Endothelial cell of umbilical vein (primary cell): ENCODE results near the gene GMNC. TPM values are rescaled to one million over a fixed set of nuclear protein-coding genes. Genes with fewer than 3 reads are reported as not detected.

Source experiments
- BruUV-seq: library from RNA; stranded (reverse); fragments of 400-500 nt; replicated peaks from 2 replicates; lab custom pipeline; 2021; lab: Mats Ljungman, UMichigan
- CTCF ChIA-PET: fragments of 300-600, 350-600 bp; sonication (Branson Sonifier 250); formaldehyde crosslinking; loops from one replicate; lab custom pipeline; 2021; ENCODE audit warnings: antibody characterized with exemption, inconsistent platforms; lab: Charles Lee
- POLR2A ChIA-PET: fragments of 300-600, 350-600 bp; sonication (Branson Sonifier 250); formaldehyde crosslinking; loops from one replicate; lab custom pipeline; 2021; ENCODE audit warnings: antibody characterized with exemption, inconsistent platforms; lab: Charles Lee
- DNase-seq: peaks from one replicate; pipeline ENCODE4 v3.0.0-alpha.2; 2011; ENCODE audit warnings: low read depth, low spot score
- FAIRE-seq: peaks from 2 replicates; lab custom pipeline; 2011; peaks lifted over from hg19 to GRCh38; lab: Jason Lieb, UNC
- H2AFZ ChIP-seq: 2 replicates; pipeline ENCODE4 v1.6.0; 2012; ENCODE audit warnings: low read depth, low read length, control low read depth, inconsistent platforms
- H3K27ac ChIP-seq: 2 replicates; pipeline ENCODE4 v1.5.1; 2011; ENCODE audit warnings: low read depth, mild to moderate bottlenecking, control low read depth, low read length, moderate library complexity; ENCODE audit not compliant: insufficient read depth
- H3K27me3 ChIP-seq, 2 experiments: 2 replicates each; pipeline versions ENCODE4 v1.6.0 to v1.6.1; 2011; ENCODE audit warnings: low read length in 2 of 2, mixed read lengths in 1 of 2; ENCODE audit not compliant: control insufficient read depth in 2 of 2, insufficient read depth in 2 of 2
- H3K36me3 ChIP-seq, 2 experiments: 2 replicates in 1 of 2; 3 replicates in 1 of 2; pipeline ENCODE4 v1.5.1; 2011; ENCODE audit warnings: low read length in 2 of 2, mild to moderate bottlenecking in 1 of 2, moderate library complexity in 1 of 2; ENCODE audit not compliant: control insufficient read depth in 2 of 2, insufficient read depth in 2 of 2; ENCODE audit errors: extremely low read depth in 1 of 2
- H3K4me1 ChIP-seq: 3 replicates; pipeline ENCODE4 v1.5.1; 2011; ENCODE audit warnings: mild to moderate bottlenecking, low read length; ENCODE audit not compliant: control insufficient read depth, insufficient read depth; ENCODE audit errors: extremely low read depth
- H3K4me2 ChIP-seq: 2 replicates; pipeline ENCODE4 v1.6.1; 2011; ENCODE audit warnings: low read length, control low read depth, mixed read lengths; ENCODE audit not compliant: insufficient read depth
- H3K4me3 ChIP-seq, 3 experiments: fragments of 200-600 bp in 1 of 3; sonication (generic), shearing (Covaris generic) in 1 of 3; replicated peaks in 1 of 3; 2 replicates each; pipeline ENCODE4 v1.5.1; 2011 to 2016; ENCODE audit warnings: control low read depth in 3 of 3, low read length in 3 of 3, mild to moderate bottlenecking in 2 of 3, inconsistent platforms in 1 of 3, low read depth in 1 of 3, moderate library complexity in 1 of 3; ENCODE audit not compliant: insufficient read depth in 1 of 3
- H3K79me2 ChIP-seq: 2 replicates; pipeline ENCODE4 v1.6.0; 2012; ENCODE audit warnings: low read length, inconsistent platforms; ENCODE audit not compliant: control insufficient read depth, insufficient read depth
- H3K9ac ChIP-seq: replicated peaks from 2 replicates; pipeline ENCODE3; 2011; ENCODE audit warnings: low read length, control low read depth; ENCODE audit not compliant: insufficient read depth; ENCODE audit errors: extremely low read depth
- H3K9me1 ChIP-seq: replicated peaks from 3 replicates; pipeline ENCODE4 v1.6.0; 2011; ENCODE audit warnings: mild to moderate bottlenecking, low read length; ENCODE audit not compliant: control insufficient read depth, insufficient read depth; ENCODE audit errors: extremely low read depth
- H3K9me3 ChIP-seq: replicated peaks from 2 replicates; pipeline ENCODE4 v1.5.1; 2012; ENCODE audit warnings: low read length, inconsistent platforms; ENCODE audit not compliant: control insufficient read depth, insufficient read depth
- H4K20me1 ChIP-seq: replicated peaks from 2 replicates; pipeline ENCODE3; 2011; ENCODE audit warnings: mild to moderate bottlenecking, low read length; ENCODE audit not compliant: control insufficient read depth, insufficient read depth; ENCODE audit errors: extremely low read depth
- EZH2 ChIP-seq: IDR thresholded peaks from 2 replicates; pipeline ENCODE4 v1.6.1; 2012; ENCODE audit warnings: borderline replicate concordance, low read depth, mild to moderate bottlenecking, moderate library complexity, low read length, inconsistent platforms; ENCODE audit not compliant: severe bottlenecking
- FOS ChIP-seq: IDR thresholded peaks from 2 replicates; pipeline ENCODE4 v1.6.1; 2011; ENCODE audit warnings: mild to moderate bottlenecking, low read length, moderate library complexity, borderline replicate concordance; ENCODE audit not compliant: insufficient read depth
- GATA2 ChIP-seq: IDR thresholded peaks from 2 replicates; pipeline ENCODE4 v1.7.0; 2011; ENCODE audit warnings: low read depth, mild to moderate bottlenecking, moderate library complexity, mixed read lengths, low read length; ENCODE audit not compliant: insufficient read length, insufficient read depth
- JUN ChIP-seq: IDR thresholded peaks from 2 replicates; pipeline ENCODE4 v1.6.1; 2011; ENCODE audit warnings: borderline replicate concordance, low read depth; ENCODE audit not compliant: insufficient read length, insufficient read depth
- MYC ChIP-seq: IDR thresholded peaks from one replicate; pipeline ENCODE4 v1.6.1; 2011; ENCODE audit warnings: mild to moderate bottlenecking, low read depth, low read length
- POLR2A ChIP-seq: IDR thresholded peaks from 2 replicates; pipeline ENCODE4 v1.6.1; 2012; ENCODE audit warnings: low read depth, mild to moderate bottlenecking, control low read depth, low read length
- POLR2AphosphoS5 ChIP-seq: IDR thresholded peaks from 2 replicates; pipeline ENCODE4 v1.6.1; 2012; ENCODE audit warnings: low read depth, mild to moderate bottlenecking, control low read depth, low read length, moderate library complexity; ENCODE audit not compliant: insufficient read depth
- dilution Hi-C: fragments of 300-500 bp; cut with MboI; formaldehyde crosslinking; loops from one replicate; pipeline ENCODE4 v1.15.0; 2019; ENCODE audit warnings: low sequenced_read_pairs; ENCODE audit not compliant: extremely low pct_ligation_motif_present
- intact Hi-C: fragments of 100-400 bp; cut with micrococcal nuclease; formaldehyde crosslinking; loops from one replicate; pipeline ENCODE4 v1.10.0; 2022
- polyA plus RNA-seq, 4 experiments: library from polyadenylated mRNA; depleted of rRNA in 3 of 4; stranded (reverse) in 3 of 4; unstranded in 1 of 4; fragments of >200 nt; gene quantifications; 2 replicates each; pipeline versions ENCODE4 v1.2.1 to v1.2.3, GENCODE V29; 2011 to 2012; ENCODE audit warnings: missing spikeins in 1 of 4
- total RNA-seq: library from RNA; stranded (reverse); gene quantifications from 2 replicates; pipeline ENCODE4 v1.2.3, GENCODE V29; 2021
- TF ChIP-seq, protein P1 (sequence below), 2 donors: IDR thresholded peaks; 1 replicate in 1 of 2; 2 replicates in 1 of 2; pipeline ENCODE4 v1.5.1; 2011; ENCODE audit warnings: low read length in 2 of 2, mild to moderate bottlenecking in 2 of 2, moderate library complexity in 2 of 2, control low read depth in 1 of 2, inconsistent platforms in 1 of 2, low read depth in 1 of 2; ENCODE audit not compliant: insufficient read depth in 1 of 2; ENCODE audit errors: extremely low read depth in 1 of 2
- TF ChIP-seq, protein P2 (sequence below): IDR thresholded peaks from 2 replicates; pipeline ENCODE4 v1.6.1; 2011; ENCODE audit not compliant: insufficient read depth, insufficient read length

Gene GMNC
- total and polyA plus RNA-seq, 2 donors (not counting 3 experiments of a cell fraction or from before 2014, with no cell fraction given) = not detected

DNA sequence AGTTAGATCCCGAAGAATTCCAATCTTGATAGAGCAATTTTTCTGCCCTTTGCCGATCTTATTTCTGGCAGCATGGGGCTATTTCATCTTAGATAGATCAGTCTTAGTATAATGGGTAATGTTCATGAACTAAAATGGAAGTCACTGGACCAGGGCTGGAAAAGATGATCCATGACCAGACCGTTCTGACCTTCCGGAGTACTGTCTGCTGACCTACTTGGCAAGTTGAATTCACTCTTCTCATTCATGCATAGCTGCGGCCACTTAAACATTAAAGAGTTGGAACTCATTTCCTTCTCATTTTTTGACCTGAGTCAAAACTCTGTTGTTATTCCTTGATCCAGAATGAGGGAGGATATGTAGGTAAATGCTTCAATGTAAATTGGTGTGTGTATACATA is 32.5 kb downstream of the GMNC start:
- Histone ChIP-seq H3K9me3 (no peaks in the 10 kb centered on the region), H3K4me1 (no peaks in the 10 kb centered on the region), H3K4me2 (no peak overlapping the region), H3K27ac (no peak overlapping the region), H3K9ac (no peak overlapping the region), H3K4me3 (no peak overlapping the region), H3K79me2 (no peaks in the 10 kb centered on the region), H3K36me3 (no peaks in the 10 kb centered on the region), H3K9me1 (no peaks in the 10 kb centered on the region), H3K27me3 (no peaks in the 10 kb centered on the region), H4K20me1 (no peaks in the 10 kb centered on the region), H2AFZ (no peak overlapping the region)
- FAIRE-seq (no peak), DNase-seq (no peak)
- ChIA-PET CTCF (interaction anchor here (1.3 kb wide), 1 partner anchor 54 kb away, joined by 3 read pairs; no protein-coding TSS in a partner anchor), POLR2A (no interaction called here)
- BruUV-seq = no TSS peak
- dilution Hi-C loops (no loop called here), intact Hi-C loops (no loop called here)
- TF ChIP-seq, protein P1, sequence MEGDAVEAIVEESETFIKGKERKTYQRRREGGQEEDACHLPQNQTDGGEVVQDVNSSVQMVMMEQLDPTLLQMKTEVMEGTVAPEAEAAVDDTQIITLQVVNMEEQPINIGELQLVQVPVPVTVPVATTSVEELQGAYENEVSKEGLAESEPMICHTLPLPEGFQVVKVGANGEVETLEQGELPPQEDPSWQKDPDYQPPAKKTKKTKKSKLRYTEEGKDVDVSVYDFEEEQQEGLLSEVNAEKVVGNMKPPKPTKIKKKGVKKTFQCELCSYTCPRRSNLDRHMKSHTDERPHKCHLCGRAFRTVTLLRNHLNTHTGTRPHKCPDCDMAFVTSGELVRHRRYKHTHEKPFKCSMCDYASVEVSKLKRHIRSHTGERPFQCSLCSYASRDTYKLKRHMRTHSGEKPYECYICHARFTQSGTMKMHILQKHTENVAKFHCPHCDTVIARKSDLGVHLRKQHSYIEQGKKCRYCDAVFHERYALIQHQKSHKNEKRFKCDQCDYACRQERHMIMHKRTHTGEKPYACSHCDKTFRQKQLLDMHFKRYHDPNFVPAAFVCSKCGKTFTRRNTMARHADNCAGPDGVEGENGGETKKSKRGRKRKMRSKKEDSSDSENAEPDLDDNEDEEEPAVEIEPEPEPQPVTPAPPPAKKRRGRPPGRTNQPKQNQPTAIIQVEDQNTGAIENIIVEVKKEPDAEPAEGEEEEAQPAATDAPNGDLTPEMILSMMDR (IDR thresholded peaks at IDR 0.05; ENCODE audit: extremely low read depth in 1 of 2, insufficient read depth in 1 of 2, low read depth in 1 of 2, low read length in 2 of 2) = no peak
- no peak for TF ChIP-seq MYC
- TF ChIP-seq, protein P2, sequence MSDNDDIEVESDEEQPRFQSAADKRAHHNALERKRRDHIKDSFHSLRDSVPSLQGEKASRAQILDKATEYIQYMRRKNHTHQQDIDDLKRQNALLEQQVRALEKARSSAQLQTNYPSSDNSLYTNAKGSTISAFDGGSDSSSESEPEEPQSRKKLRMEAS = no peak
- TF ChIP-seq POLR2AphosphoS5 = no peak
- no peak for TF ChIP-seq FOS
- no peak for TF ChIP-seq JUN
- TF ChIP-seq EZH2 = no peak
- no peak for TF ChIP-seq POLR2A
- no peak for TF ChIP-seq GATA2
